PC-3 (cell line): ENCODE results near the gene TMEM204.

Experiments
- EZH2 ChIP-seq: fragments of 300-600 bp; sonication (generic); IDR thresholded peaks from one replicate; pipeline ENCODE4 v1.6.1; 2017; ENCODE audit warnings: antibody characterized with exemption, mild to moderate bottlenecking, low read length; ENCODE audit not compliant: unreplicated experiment
- EZH2phosphoT487 ChIP-seq: fragments of 300-600 bp; sonication (generic); IDR thresholded peaks from 2 replicates; pipeline ENCODE4 v1.6.1; 2018; ENCODE audit warnings: mild to moderate bottlenecking, antibody characterized with exemption, low read length, borderline replicate concordance
- TF ChIP-seq, protein P1 (sequence below): fragments of 300-600 bp; sonication (generic); conservative IDR thresholded peaks from 2 replicates; pipeline ENCODE4 v1.5.1; 2017; ENCODE audit warnings: antibody characterized with exemption, low read depth, mild to moderate bottlenecking, low read length

DNA sequence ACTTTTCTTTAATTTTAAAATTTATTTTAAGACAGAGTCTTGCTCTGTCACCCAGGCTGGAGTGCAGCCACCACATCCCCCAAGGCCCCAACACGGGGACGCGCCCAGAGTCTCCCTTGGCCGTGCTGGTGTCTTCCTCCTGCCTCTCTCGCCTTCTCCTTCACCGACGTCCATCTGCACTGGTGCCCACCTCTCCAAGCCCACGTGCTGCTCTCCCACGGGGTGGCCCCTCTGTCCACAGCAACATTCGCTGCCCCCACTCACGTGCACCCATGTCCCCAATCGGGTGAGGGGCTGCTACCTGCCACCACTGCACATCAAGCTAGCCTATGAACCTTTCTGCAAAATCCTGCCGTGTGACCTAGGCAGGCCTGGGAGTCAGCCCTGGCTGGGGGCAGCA is 3.1 kb downstream of the TMEM204 start:
- TF ChIP-seq, protein P1, sequence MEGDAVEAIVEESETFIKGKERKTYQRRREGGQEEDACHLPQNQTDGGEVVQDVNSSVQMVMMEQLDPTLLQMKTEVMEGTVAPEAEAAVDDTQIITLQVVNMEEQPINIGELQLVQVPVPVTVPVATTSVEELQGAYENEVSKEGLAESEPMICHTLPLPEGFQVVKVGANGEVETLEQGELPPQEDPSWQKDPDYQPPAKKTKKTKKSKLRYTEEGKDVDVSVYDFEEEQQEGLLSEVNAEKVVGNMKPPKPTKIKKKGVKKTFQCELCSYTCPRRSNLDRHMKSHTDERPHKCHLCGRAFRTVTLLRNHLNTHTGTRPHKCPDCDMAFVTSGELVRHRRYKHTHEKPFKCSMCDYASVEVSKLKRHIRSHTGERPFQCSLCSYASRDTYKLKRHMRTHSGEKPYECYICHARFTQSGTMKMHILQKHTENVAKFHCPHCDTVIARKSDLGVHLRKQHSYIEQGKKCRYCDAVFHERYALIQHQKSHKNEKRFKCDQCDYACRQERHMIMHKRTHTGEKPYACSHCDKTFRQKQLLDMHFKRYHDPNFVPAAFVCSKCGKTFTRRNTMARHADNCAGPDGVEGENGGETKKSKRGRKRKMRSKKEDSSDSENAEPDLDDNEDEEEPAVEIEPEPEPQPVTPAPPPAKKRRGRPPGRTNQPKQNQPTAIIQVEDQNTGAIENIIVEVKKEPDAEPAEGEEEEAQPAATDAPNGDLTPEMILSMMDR = no peak
- TF ChIP-seq EZH2 = no peak
- TF ChIP-seq EZH2phosphoT487 = no peak
